ENCODE measurements around the gene CHD8. TPM values are rescaled to one million over a fixed set of nuclear protein-coding genes. Genes with fewer than 3 reads are reported as not detected.

Gene CHD8
- total and polyA plus RNA-seq, 2 of the 13 experiments (the other 11 are each of a cell fraction or from before 2014, with no cell fraction given): 35.1 to 79.6 TPM

DNA sequence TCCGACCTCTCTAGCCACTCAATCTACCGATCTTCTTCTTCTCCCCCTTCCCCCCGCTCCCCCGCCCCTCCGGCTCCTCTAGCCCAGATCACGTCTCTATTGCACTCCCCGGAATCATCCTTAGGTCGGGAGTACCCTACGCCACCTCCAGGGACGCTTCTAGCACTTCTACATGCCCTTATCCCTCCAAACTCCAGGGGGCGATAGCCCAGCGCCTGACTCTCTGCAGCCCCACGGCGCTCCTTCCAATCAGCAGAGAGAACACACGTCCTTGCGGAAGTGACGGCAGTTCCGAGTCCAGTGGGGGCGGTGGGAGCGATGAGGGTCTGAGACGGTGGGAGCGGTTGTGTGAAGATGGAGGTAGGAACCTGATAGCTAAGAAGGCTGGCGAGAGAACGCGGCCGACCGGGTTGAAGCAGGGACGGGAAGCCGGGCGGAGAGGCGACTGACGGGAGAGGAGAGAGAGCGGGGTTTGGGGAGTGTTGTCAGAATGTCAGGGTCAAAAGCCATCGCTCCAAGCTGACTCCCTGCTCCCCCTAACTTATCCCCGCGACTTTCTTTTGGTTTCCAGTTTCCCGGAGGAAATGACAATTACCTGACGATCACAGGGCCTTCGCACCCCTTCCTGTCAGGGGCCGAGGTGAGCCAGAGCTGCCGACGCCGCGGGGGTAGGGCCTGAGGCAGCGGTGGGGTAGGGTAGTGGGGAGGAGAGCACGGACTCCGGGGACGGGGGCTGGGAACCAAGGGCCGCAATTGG, 21.2 kb upstream of the CHD8 start, which contains the start of the genes RAB2B and TOX4 (continued):
- TF ChIP-seq ZNF639 (CRISPR knock-in tag; conservative IDR thresholded peaks at IDR 0.05): 0 out of 2 replicates have a peak, but pooled peaks have one; percentile 42
- peak; percentile 99 for TF ChIP-seq SPEN (CRISPR knock-in tag; IDR thresholded peaks at IDR 0.05; ENCODE audit: low read depth)
- no peak for TF ChIP-seq NFRKB (IDR thresholded peaks at IDR 0.05)
- no peak for TF ChIP-seq TERF1 (CRISPR knock-in tag; IDR thresholded peaks at IDR 0.05)
- TF ChIP-seq POLR2A (IDR thresholded peaks at IDR 0.05; ENCODE audit: insufficient read depth in 1 of 2, low read depth in 2 of 2, low read length in 2 of 2): peak; percentile 85 to 88
- TF ChIP-seq ZNF652 (CRISPR knock-in tag; IDR thresholded peaks at IDR 0.05; ENCODE audit: borderline replicate concordance, low read depth): peak; percentile 11
- TF ChIP-seq ZNF30 (CRISPR knock-in tag; IDR thresholded peaks at IDR 0.05): no peak
- peak; percentile 16; the same call in 1 of the 2 replicates for TF ChIP-seq ZBTB20 (CRISPR knock-in tag; IDR thresholded peaks at IDR 0.05; ENCODE audit: borderline replicate concordance, low read depth)
- TF ChIP-seq ARNT2 (CRISPR knock-in tag; IDR thresholded peaks at IDR 0.05; ENCODE audit: low read depth): peak; percentile 69; the same call in 1 of the 2 replicates
- TF ChIP-seq, protein P1, sequence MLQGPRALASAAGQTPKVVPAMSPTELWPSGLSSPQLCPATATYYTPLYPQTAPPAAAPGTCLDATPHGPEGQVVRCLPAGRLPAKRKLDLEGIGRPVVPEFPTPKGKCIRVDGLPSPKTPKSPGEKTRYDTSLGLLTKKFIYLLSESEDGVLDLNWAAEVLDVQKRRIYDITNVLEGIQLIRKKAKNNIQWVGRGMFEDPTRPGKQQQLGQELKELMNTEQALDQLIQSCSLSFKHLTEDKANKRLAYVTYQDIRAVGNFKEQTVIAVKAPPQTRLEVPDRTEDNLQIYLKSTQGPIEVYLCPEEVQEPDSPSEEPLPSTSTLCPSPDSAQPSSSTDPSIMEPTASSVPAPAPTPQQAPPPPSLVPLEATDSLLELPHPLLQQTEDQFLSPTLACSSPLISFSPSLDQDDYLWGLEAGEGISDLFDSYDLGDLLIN (CRISPR knock-in tag; IDR thresholded peaks at IDR 0.05; ENCODE audit: borderline replicate concordance): peak; percentile 78; the same call in 1 of the 2 replicates
- peak; percentile 84; the same call in 1 of the 2 replicates for TF ChIP-seq HOXD1 (CRISPR knock-in tag; IDR thresholded peaks at IDR 0.05)
- no peak for TF ChIP-seq TCF12 (IDR thresholded peaks at IDR 0.05)
- TF ChIP-seq TCF12 (CRISPR knock-in tag; IDR thresholded peaks at IDR 0.05): no peak
- TF ChIP-seq SNRNP70 (IDR thresholded peaks at IDR 0.05; ENCODE audit: low read depth, low read length): no peak
- TF ChIP-seq ZSCAN29 (CRISPR knock-in tag; conservative IDR thresholded peaks at IDR 0.05): 0 out of 2 replicates have a peak, but pooled peaks have one; percentile 34
- TF ChIP-seq RARG (CRISPR knock-in tag; IDR thresholded peaks at IDR 0.05; ENCODE audit: low read depth): no peak
- TF ChIP-seq MYNN (CRISPR knock-in tag; IDR thresholded peaks at IDR 0.05; ENCODE audit: low read depth): peak; percentile 23; the same call in 1 of the 2 replicates
- TF ChIP-seq TCF7L2 (IDR thresholded peaks at IDR 0.05; ENCODE audit: low read depth, low read length): no peak
- no peak for TF ChIP-seq RAD51 (IDR thresholded peaks at IDR 0.05; ENCODE audit: borderline replicate concordance)
- TF ChIP-seq, protein P2, sequence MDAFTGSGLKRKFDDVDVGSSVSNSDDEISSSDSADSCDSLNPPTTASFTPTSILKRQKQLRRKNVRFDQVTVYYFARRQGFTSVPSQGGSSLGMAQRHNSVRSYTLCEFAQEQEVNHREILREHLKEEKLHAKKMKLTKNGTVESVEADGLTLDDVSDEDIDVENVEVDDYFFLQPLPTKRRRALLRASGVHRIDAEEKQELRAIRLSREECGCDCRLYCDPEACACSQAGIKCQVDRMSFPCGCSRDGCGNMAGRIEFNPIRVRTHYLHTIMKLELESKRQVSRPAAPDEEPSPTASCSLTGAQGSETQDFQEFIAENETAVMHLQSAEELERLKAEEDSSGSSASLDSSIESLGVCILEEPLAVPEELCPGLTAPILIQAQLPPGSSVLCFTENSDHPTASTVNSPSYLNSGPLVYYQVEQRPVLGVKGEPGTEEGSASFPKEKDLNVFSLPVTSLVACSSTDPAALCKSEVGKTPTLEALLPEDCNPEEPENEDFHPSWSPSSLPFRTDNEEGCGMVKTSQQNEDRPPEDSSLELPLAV (CRISPR knock-in tag; conservative IDR thresholded peaks at IDR 0.05; ENCODE audit: low read depth): 0 out of 2 replicates have a peak, but pooled peaks have one; percentile 68
- peak; percentile 97; the same call in 1 of the 2 replicates for TF ChIP-seq ZNF691 (CRISPR knock-in tag; IDR thresholded peaks at IDR 0.05; ENCODE audit: borderline replicate concordance, low read depth)
- no peak for TF ChIP-seq PHB2 (IDR thresholded peaks at IDR 0.05; ENCODE audit: partially characterized antibody)
- TF ChIP-seq SALL1 (CRISPR knock-in tag; IDR thresholded peaks at IDR 0.05): peak; percentile 93
